OCI-LY3 (cell line): ENCODE data around the gene MANSC4.

Experiments used
- H2AFZ ChIP-seq: fragments of 200-600, 300-600 bp; shearing (Covaris generic); 2 replicates; pipeline ENCODE4 v1.6.0; 2014; ENCODE audit warnings: antibody characterized with exemption, low read depth, low read length
- H3K27ac ChIP-seq: fragments of 200-600, 300-600 bp; sonication (generic); 2 replicates; pipeline ENCODE4 v1.5.1; 2014; ENCODE audit warnings: mild to moderate bottlenecking, low read length, moderate library complexity, mixed read lengths
- H3K27me3 ChIP-seq: fragments of 200-600, 300-600 bp; sonication (generic); 2 replicates; pipeline ENCODE4 v1.6.1; 2014; ENCODE audit warnings: low read depth, low read length, mixed read lengths
- H3K36me3 ChIP-seq: fragments of 200-600, 300-600 bp; sonication (generic); replicated peaks from 2 replicates; pipeline ENCODE3; 2014; ENCODE audit warnings: low read depth, low read length, mixed read lengths
- H3K4me1 ChIP-seq: fragments of 300-600, 200-600 bp; sonication (generic); 2 replicates; pipeline ENCODE4 v1.6.1; 2014; ENCODE audit warnings: low read length, mixed read lengths
- H3K4me2 ChIP-seq: fragments of 200-600, 300-600 bp; sonication (generic); 2 replicates; pipeline ENCODE4 v1.6.1; 2014; ENCODE audit warnings: low read length, mixed read lengths
- H3K4me3 ChIP-seq: fragments of 300-600, 200-600 bp; sonication (generic); 2 replicates; pipeline ENCODE4 v1.5.1; 2014; ENCODE audit warnings: antibody characterized with exemption, mild to moderate bottlenecking, low read length, moderate library complexity
- H3K79me2 ChIP-seq: fragments of 300-600, 200-600 bp; shearing (Covaris generic); 2 replicates; pipeline ENCODE4 v1.6.1; 2014; ENCODE audit warnings: mild to moderate bottlenecking, low read length, mixed read lengths
- H3K9ac ChIP-seq: fragments of 300-600, 200-600 bp; shearing (Covaris generic); 2 replicates; pipeline ENCODE4 v1.6.0; 2014; ENCODE audit warnings: mild to moderate bottlenecking, low read length, moderate library complexity
- H3K9me3 ChIP-seq: fragments of 200-600, 300-600 bp; shearing (Covaris generic); 2 replicates; pipeline ENCODE4 v1.6.1; 2014; ENCODE audit warnings: low read length, mixed read lengths; ENCODE audit not compliant: insufficient read depth
- H4K20me1 ChIP-seq: fragments of 200-600, 300-600 bp; sonication (generic); 2 replicates; pipeline ENCODE4 v1.6.1; 2016; ENCODE audit warnings: low read length, mixed read lengths; ENCODE audit not compliant: insufficient read depth
- CTCF ChIP-seq: fragments of 200-600, 300-600 bp; sonication (generic); IDR thresholded peaks from 2 replicates; pipeline ENCODE4 v1.5.1; 2014; ENCODE audit warnings: antibody characterized with exemption, low read length, low read depth
- EZH2phosphoT487 ChIP-seq: fragments of 200-600 bp; shearing (Covaris generic); IDR thresholded peaks from 2 replicates; pipeline ENCODE4 v1.6.1; 2018; ENCODE audit warnings: antibody characterized with exemption, mixed run types, low read depth

The MANSC4 gene

GRCh38 chr12:27823038-27823437 is 43.0 kb upstream of the MANSC4 start:
- Histone ChIP-seq H4K20me1 (no peaks in the 10 kb centered on the region), H3K4me1 (peaks cover 46% of the 10 kb centered on the region), H3K4me2 (peak overlapping the region; percentile 60), H2AFZ (no peak overlapping the region), H3K27me3 (no peaks in the 10 kb centered on the region), H3K79me2 (no peaks in the 10 kb centered on the region), H3K9me3 (no peaks in the 10 kb centered on the region), H3K9ac (no peak overlapping the region), H3K4me3 (no peak overlapping the region), H3K27ac (peak overlapping the region; percentile 50; the same call in 1 of the 2 replicates), H3K36me3 (no peaks in the 10 kb centered on the region)
- TF ChIP-seq CTCF: no peak
- no peak for TF ChIP-seq EZH2phosphoT487

GRCh38 chr12:27822076-27822712 is 42.2 kb upstream of the MANSC4 start:
- H4K20me1 ChIP-seq: no peaks in the 10 kb centered on the region
- H3K79me2 ChIP-seq: no peaks in the 10 kb centered on the region
- no peaks in the 10 kb centered on the region for H3K27me3 ChIP-seq
- H3K4me1 ChIP-seq: peaks cover 46% of the 10 kb centered on the region
- H3K4me2 ChIP-seq: peak overlapping the region; percentile 89
- TF ChIP-seq EZH2phosphoT487 (no peak), CTCF (no peak)
- H3K9ac ChIP-seq: peak overlapping the region; percentile 42
- peak overlapping the region; percentile 50 for H3K27ac ChIP-seq
- peak overlapping the region; percentile 71 for H3K4me3 ChIP-seq
- H2AFZ ChIP-seq: peak overlapping the region; percentile 70; the same call in 1 of the 2 replicates
- H3K36me3 ChIP-seq: no peaks in the 10 kb centered on the region
- H3K9me3 ChIP-seq: no peaks in the 10 kb centered on the region

- peak overlapping the region; percentile 50; the same call in 1 of the 2 replicates for H3K27ac ChIP-seq
- H3K27me3 ChIP-seq: no peaks in the 10 kb centered on the region
Observed at GRCh38 chr12:27821259-27821973, 41.4 kb upstream of the MANSC4 start.

More at GRCh38 chr12:27821259-27821973, 41.4 kb upstream of the MANSC4 start:
- peak overlapping the region; percentile 70; the same call in 1 of the 2 replicates for H2AFZ ChIP-seq
- H3K36me3 ChIP-seq: no peaks in the 10 kb centered on the region
- peak overlapping the region; percentile 71 for H3K4me3 ChIP-seq
- TF ChIP-seq EZH2phosphoT487: no peak
- TF ChIP-seq CTCF: peak; percentile 70
- no peaks in the 10 kb centered on the region for H3K79me2 ChIP-seq
- H3K4me1 ChIP-seq: peaks cover 46% of the 10 kb centered on the region
- H4K20me1 ChIP-seq: no peaks in the 10 kb centered on the region
- H3K9me3 ChIP-seq: no peaks in the 10 kb centered on the region
- H3K4me2 ChIP-seq: peak overlapping the region; percentile 89
- peak overlapping the region; percentile 42 for H3K9ac ChIP-seq
